HepG2 (cell line): ENCODE results near the gene RAPGEFL1. TPM values are rescaled to one million over a fixed set of nuclear protein-coding genes. Genes with fewer than 3 reads are reported as not detected.

Source experiments
- CBX5 ChIP-seq: sonication (generic); formaldehyde crosslinking; IDR thresholded peaks from 2 replicates; pipeline ENCODE4 v1.4.0; 2020; ENCODE audit warnings: missing genetic modification reagents, borderline replicate concordance
- EP300 ChIP-seq, 3 experiments: sonication (generic) in 1 of 3; formaldehyde crosslinking in 1 of 3; IDR thresholded peaks; 2 replicates each; pipeline versions ENCODE4 v1.5.1 to v1.6.1; 2011 to 2020; ENCODE audit warnings: low read depth in 2 of 3, low read length in 2 of 3, borderline replicate concordance in 1 of 3, improper control_type of control experiment in 1 of 3, mild to moderate bottlenecking in 1 of 3, missing genetic modification reagents in 1 of 3, moderate library complexity in 1 of 3
- GLI4 ChIP-seq: sonication (generic); formaldehyde crosslinking; IDR thresholded peaks from 2 replicates; pipeline ENCODE4 v1.5.1; 2020; ENCODE audit warnings: missing genetic modification reagents, mild to moderate bottlenecking, moderate library complexity, borderline replicate concordance
- HOXA5 ChIP-seq: sonication (generic); formaldehyde crosslinking; IDR thresholded peaks from 2 replicates; pipeline ENCODE4 v1.4.0; 2020; ENCODE audit warnings: missing genetic modification reagents
- HOXA9 ChIP-seq: sonication (generic); formaldehyde crosslinking; IDR thresholded peaks from 2 replicates; pipeline ENCODE4 v1.8.1; 2022; ENCODE audit warnings: missing genetic modification reagents, mild to moderate bottlenecking, moderate library complexity, borderline replicate concordance
- NFRKB ChIP-seq: fragments of 450-650 bp; IDR thresholded peaks from 2 replicates; pipeline ENCODE4 v1.6.1; 2017
- NR2F6 ChIP-seq, 2 experiments: IDR thresholded peaks; 2 replicates each; pipeline ENCODE4 v1.6.1; 2016; ENCODE audit warnings: antibody characterized with exemption in 1 of 2, mild to moderate bottlenecking in 1 of 2
- POLR2A ChIP-seq, 2 experiments: IDR thresholded peaks; 2 replicates each; pipeline ENCODE4 v1.6.1; 2011; ENCODE audit warnings: low read depth in 2 of 2, low read length in 2 of 2, mild to moderate bottlenecking in 1 of 2, moderate library complexity in 1 of 2; ENCODE audit not compliant: insufficient read depth in 1 of 2
- PTBP1 ChIP-seq: fragments of 200-400 bp; formaldehyde crosslinking; IDR thresholded peaks from 2 replicates; pipeline ENCODE4 v1.6.1; 2018; ENCODE audit warnings: low read length, low read depth; ENCODE audit not compliant: poor library complexity, severe bottlenecking
- ZEB1 ChIP-seq: IDR thresholded peaks from 2 replicates; pipeline ENCODE4 v1.6.1; 2012; ENCODE audit warnings: mild to moderate bottlenecking, low read depth, inconsistent platforms; ENCODE audit not compliant: insufficient replicate concordance
- ZFP37 ChIP-seq: sonication (generic); formaldehyde crosslinking; IDR thresholded peaks from 2 replicates; pipeline ENCODE4 v1.4.0; 2020; ENCODE audit warnings: missing genetic modification reagents, borderline replicate concordance
- ZNF282 ChIP-seq: fragments of 450-650 bp; IDR thresholded peaks from 2 replicates; pipeline ENCODE4 v1.6.1; 2018; ENCODE audit not compliant: partially characterized antibody
- ZNF343 ChIP-seq: sonication (generic); formaldehyde crosslinking; IDR thresholded peaks from 2 replicates; pipeline ENCODE4 v1.4.0; 2020; ENCODE audit warnings: mild to moderate bottlenecking, missing genetic modification reagents
- polyA plus RNA-seq, 8 experiments: library from polyadenylated mRNA; depleted of rRNA in 3 of 8; stranded (reverse) in 7 of 8; unstranded in 1 of 8; fragments of >200 nt; fragmentation: Illumina TruSeq in 4 of 8; extraction: Trizol in 4 of 8; gene quantifications; 2 replicates each; pipeline versions ENCODE4 v1.2.1 to v1.2.3, GENCODE V29; 2011 to 2016; ENCODE audit warnings: low read depth in 4 of 8, missing spikeins in 1 of 8, mixed read lengths in 1 of 8; ENCODE audit not compliant: insufficient read depth in 1 of 8
- total RNA-seq, 5 experiments: library from RNA; depleted of rRNA; stranded (reverse); fragments of >200 nt; fragmentation: Illumina TruSeq; extraction: Trizol; gene quantifications; 2 replicates each; pipeline ENCODE4 v1.2.3, GENCODE V29; 2016; ENCODE audit warnings: low read depth in 1 of 5
- TF ChIP-seq, protein P1 (sequence below): sonication (generic); formaldehyde crosslinking; IDR thresholded peaks from 2 replicates; pipeline ENCODE4 v1.4.0; 2020; ENCODE audit warnings: mild to moderate bottlenecking, missing genetic modification reagents
- TF ChIP-seq, protein P2 (sequence below): sonication (generic); formaldehyde crosslinking; IDR thresholded peaks from 2 replicates; pipeline ENCODE4 v1.5.0; 2020; ENCODE audit warnings: missing genetic modification reagents
- TF ChIP-seq, protein P3 (sequence below): sonication (generic); formaldehyde crosslinking; conservative IDR thresholded peaks from 2 replicates; pipeline ENCODE4 v1.8.0; 2022; ENCODE audit warnings: low read depth, missing genetic modification reagents
- TF ChIP-seq, protein P4 (sequence below): sonication (generic); formaldehyde crosslinking; IDR thresholded peaks from 2 replicates; pipeline ENCODE4 v1.8.1; 2023; ENCODE audit warnings: mild to moderate bottlenecking, inconsistent platforms, moderate library complexity, missing genetic modification reagents, borderline replicate concordance

RAPGEFL1 gene
- total and polyA plus RNA-seq, 2 of the 13 experiments (the other 11 are each of a cell fraction or from before 2014, with no cell fraction given), result 4.5 to 7.8 TPM

DNA sequence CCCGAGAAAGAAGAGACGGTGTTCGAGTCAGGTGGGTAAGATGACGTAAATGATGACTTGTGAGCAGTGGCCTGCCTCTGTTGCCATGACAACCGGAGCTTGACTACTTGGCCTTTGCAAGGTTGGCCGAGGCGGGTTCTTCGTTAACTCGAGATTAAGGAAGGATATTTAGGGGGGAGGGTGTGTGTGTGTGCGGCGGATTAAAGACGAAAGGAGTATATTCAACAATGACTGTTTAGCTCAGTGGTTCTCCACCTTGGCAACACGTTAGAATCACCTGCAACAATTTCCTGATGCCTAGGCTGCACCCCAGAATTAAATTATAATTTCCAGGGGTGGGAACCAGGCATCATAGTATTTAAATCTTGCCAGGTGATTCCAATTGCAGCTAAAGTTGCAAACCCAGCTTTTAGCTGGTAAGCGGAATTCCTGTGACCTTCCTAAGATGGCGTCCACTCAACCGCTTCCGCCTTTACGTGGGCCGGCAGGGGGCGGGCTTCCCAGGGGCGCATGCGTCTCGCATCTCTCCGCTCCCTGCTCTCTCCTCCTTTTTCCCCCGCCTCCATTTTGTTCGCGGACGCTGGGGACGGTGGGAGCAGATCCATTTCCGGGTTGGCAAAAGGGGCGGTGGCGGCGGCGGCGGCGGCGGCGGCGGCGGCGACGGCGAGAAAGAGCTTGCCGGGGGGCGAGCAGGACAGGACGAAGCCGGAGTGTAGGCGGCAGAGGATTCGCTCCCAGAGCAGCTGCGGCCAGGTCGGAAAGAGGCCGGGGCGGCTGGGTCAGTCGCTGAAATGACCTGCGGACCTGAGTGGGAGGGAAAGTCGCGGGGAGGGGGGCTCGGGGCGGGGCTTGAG, 41.7 kb downstream of the RAPGEFL1 start, which contains the start of gene WIPF2 (continued):
- TF ChIP-seq, protein P1, sequence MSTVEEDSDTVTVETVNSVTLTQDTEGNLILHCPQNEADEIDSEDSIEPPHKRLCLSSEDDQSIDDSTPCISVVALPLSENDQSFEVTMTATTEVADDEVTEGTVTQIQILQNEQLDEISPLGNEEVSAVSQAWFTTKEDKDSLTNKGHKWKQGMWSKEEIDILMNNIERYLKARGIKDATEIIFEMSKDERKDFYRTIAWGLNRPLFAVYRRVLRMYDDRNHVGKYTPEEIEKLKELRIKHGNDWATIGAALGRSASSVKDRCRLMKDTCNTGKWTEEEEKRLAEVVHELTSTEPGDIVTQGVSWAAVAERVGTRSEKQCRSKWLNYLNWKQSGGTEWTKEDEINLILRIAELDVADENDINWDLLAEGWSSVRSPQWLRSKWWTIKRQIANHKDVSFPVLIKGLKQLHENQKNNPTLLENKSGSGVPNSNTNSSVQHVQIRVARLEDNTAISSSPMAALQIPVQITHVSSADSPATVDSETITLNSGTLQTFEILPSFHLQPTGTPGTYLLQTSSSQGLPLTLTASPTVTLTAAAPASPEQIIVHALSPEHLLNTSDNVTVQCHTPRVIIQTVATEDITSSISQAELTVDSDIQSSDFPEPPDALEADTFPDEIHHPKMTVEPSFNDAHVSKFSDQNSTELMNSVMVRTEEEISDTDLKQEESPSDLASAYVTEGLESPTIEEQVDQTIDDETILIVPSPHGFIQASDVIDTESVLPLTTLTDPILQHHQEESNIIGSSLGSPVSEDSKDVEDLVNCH (CRISPR knock-in tag), result peak; percentile 69; the same call in 1 of the 2 replicates
- TF ChIP-seq ZEB1, result peak; percentile 59
- no peak for TF ChIP-seq GLI4 (CRISPR knock-in tag)
- TF ChIP-seq NFRKB, result peak; percentile 66; the same call in 1 of the 2 replicates
- TF ChIP-seq, protein P2, sequence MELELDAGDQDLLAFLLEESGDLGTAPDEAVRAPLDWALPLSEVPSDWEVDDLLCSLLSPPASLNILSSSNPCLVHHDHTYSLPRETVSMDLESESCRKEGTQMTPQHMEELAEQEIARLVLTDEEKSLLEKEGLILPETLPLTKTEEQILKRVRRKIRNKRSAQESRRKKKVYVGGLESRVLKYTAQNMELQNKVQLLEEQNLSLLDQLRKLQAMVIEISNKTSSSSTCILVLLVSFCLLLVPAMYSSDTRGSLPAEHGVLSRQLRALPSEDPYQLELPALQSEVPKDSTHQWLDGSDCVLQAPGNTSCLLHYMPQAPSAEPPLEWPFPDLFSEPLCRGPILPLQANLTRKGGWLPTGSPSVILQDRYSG (CRISPR knock-in tag), result 0 out of 2 replicates have a peak, but pooled peaks have one; percentile 42
- no peak for TF ChIP-seq ZFP37 (CRISPR knock-in tag)
- peak; percentile 72 to 77 for TF ChIP-seq POLR2A (IDR thresholded peaks at IDR 0.05; ENCODE audit: insufficient read depth in 1 of 2, low read depth in 2 of 2, low read length in 2 of 2)
- TF ChIP-seq EP300 (IDR thresholded peaks at IDR 0.05; ENCODE audit: low read depth in 2 of 2, low read length in 2 of 2), result 0 out of 4 replicates have a peak, but pooled peaks of 1 of the 2 experiments have one; percentile 12
- TF ChIP-seq EP300 (CRISPR knock-in tag; IDR thresholded peaks at IDR 0.05; ENCODE audit: borderline replicate concordance), result no peak
- TF ChIP-seq ZNF343 (CRISPR knock-in tag), result peak; percentile 78; the same call in 1 of the 2 replicates
- TF ChIP-seq NR2F6 (IDR thresholded peaks at IDR 0.05), result no peak
- peak; percentile 67; the same call in 1 of the 2 replicates for TF ChIP-seq NR2F6 (CRISPR knock-in tag; IDR thresholded peaks at IDR 0.05)
- no peak for TF ChIP-seq ZNF282
- TF ChIP-seq, protein P3, sequence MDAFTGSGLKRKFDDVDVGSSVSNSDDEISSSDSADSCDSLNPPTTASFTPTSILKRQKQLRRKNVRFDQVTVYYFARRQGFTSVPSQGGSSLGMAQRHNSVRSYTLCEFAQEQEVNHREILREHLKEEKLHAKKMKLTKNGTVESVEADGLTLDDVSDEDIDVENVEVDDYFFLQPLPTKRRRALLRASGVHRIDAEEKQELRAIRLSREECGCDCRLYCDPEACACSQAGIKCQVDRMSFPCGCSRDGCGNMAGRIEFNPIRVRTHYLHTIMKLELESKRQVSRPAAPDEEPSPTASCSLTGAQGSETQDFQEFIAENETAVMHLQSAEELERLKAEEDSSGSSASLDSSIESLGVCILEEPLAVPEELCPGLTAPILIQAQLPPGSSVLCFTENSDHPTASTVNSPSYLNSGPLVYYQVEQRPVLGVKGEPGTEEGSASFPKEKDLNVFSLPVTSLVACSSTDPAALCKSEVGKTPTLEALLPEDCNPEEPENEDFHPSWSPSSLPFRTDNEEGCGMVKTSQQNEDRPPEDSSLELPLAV (CRISPR knock-in tag), result no peak
- TF ChIP-seq HOXA5 (CRISPR knock-in tag), result 0 out of 2 replicates have a peak, but pooled peaks have one; percentile 67
- no peak for TF ChIP-seq HOXA9 (CRISPR knock-in tag)
- no peak for TF ChIP-seq PTBP1
- TF ChIP-seq CBX5 (CRISPR knock-in tag), result peak; percentile 54; the same call in 1 of the 2 replicates
- TF ChIP-seq, protein P4, sequence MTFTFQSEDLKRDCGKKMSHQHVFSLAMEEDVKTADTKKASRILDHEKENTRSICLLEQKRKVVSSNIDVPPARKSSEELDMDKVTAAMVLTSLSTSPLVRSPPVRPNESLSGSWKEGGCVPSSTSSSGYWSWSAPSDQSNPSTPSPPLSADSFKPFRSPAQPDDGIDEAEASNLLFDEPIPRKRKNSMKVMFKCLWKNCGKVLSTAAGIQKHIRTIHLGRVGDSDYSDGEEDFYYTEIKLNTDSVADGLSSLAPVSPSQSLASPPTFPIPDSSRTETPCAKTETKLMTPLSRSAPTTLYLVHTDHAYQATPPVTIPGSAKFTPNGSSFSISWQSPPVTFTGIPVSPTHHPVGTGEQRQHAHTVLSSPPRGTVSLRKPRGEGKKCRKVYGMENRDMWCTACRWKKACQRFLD, result 0 out of 2 replicates have a peak, but pooled peaks have one; percentile 65
